ENCODE measurements around the gene BLMH.
A peak's percentile ranks its signal among the peaks of the same experiment; 100 is the strongest.

Gene BLMH

GRCh38 chr17:30291543-30292285 lies at the start of gene BLMH:
BLMH (minus strand) TSS chr17:30291944; CDS start chr17:30291819, 125 bp downstream.
- ChIA-PET POLR2A (interaction anchor here (0.6 to 2.6 kb wide), 23 partner anchors 8 to 187 kb away, joined by 3 to 29 read pairs (median 4); partner anchors contain the start of gene NSRP1), CTCF (interaction anchor here (0.6 to 1.9 kb wide), 6 partner anchors 12 to 187 kb away, joined by 3 to 9 read pairs (median 4); no protein-coding TSS in a partner anchor)
- TF ChIP-seq LEF1 (IDR thresholded peaks at IDR 0.05; ENCODE audit: borderline replicate concordance) (peak; percentile 18; the same call in 1 of the 2 replicates), FOXM1 (IDR thresholded peaks at IDR 0.05; ENCODE audit: borderline replicate concordance) (peak; percentile 79), PKNOX1 (IDR thresholded peaks at IDR 0.05) (no peak)
- DNase-seq (ENCODE audit: extremely low spot score): peak; percentile 70

GRCh38 chr17:30340801-30341356 lies 49.1 kb upstream of the BLMH start:
- DNase-seq (ENCODE audit: extremely low spot score): no peak
- CTCF ChIA-PET: interaction anchor here (0.6 to 2.7 kb wide), 9 partner anchors 7 to 236 kb away, joined by 3 to 12 read pairs (median 5); partner anchors contain the start of genes BLMH and GOSR1
- POLR2A ChIA-PET: interaction anchor here (0.7 to 2.0 kb wide), 5 partner anchors 18 to 136 kb away, joined by 3 to 9 read pairs (median 3); partner anchors contain the start of genes BLMH and GOSR1
- TF ChIP-seq LEF1 (IDR thresholded peaks at IDR 0.05; ENCODE audit: borderline replicate concordance) (no peak), FOXA1 (IDR thresholded peaks at IDR 0.05) (no peak), BHLHE40 (IDR thresholded peaks at IDR 0.05; ENCODE audit: borderline replicate concordance) (no peak), TARDBP (IDR thresholded peaks at IDR 0.05) (no peak), HDGF (IDR thresholded peaks at IDR 0.05; ENCODE audit: borderline replicate concordance) (no peak)

GRCh38 chr17:30339086-30339485 lies 47.3 kb upstream of the BLMH start:
- TF ChIP-seq ELF4 (IDR thresholded peaks at IDR 0.05) (no peak), L3MBTL2 (conservative IDR thresholded peaks at IDR 0.05) (no peak), SP1 (IDR thresholded peaks at IDR 0.05) (no peak), HDGF (IDR thresholded peaks at IDR 0.05; ENCODE audit: borderline replicate concordance) (no peak), ARNT (IDR thresholded peaks at IDR 0.05) (no peak)
- POLR2A ChIA-PET: interaction anchor here (0.5 to 1.3 kb wide), 3 partner anchors 114 to 451 kb away, joined by 3 to 4 read pairs (median 4); partner anchors contain the start of gene GOSR1
- CTCF ChIA-PET: no interaction called here
- DNase-seq (ENCODE audit: extremely low spot score): no peak

GRCh38 chr17:30337393-30337999 lies 45.8 kb upstream of the BLMH start:
- ChIA-PET POLR2A (interaction anchor here (1.4 kb wide), 1 partner anchor 46 kb away, joined by 3 read pairs; no protein-coding TSS in a partner anchor), CTCF (interaction anchor here (0.6 to 1.8 kb wide), 6 partner anchors 11 to 233 kb away, joined by 3 to 17 read pairs (median 4); no protein-coding TSS in a partner anchor)
- TF ChIP-seq SP1 (IDR thresholded peaks at IDR 0.05): no peak
- TF ChIP-seq CTBP1 (IDR thresholded peaks at IDR 0.05; ENCODE audit: borderline replicate concordance): no peak
- no peak for TF ChIP-seq SUZ12 (IDR thresholded peaks at IDR 0.05)
- no peak for TF ChIP-seq FOXK2 (IDR thresholded peaks at IDR 0.05)
- no peak for TF ChIP-seq HDGF (IDR thresholded peaks at IDR 0.05; ENCODE audit: borderline replicate concordance)
- no peak for TF ChIP-seq LEF1 (IDR thresholded peaks at IDR 0.05; ENCODE audit: borderline replicate concordance)
- TF ChIP-seq PKNOX1 (IDR thresholded peaks at IDR 0.05): no peak
- TF ChIP-seq TARDBP (IDR thresholded peaks at IDR 0.05): no peak
- no peak for TF ChIP-seq FOXA1 (IDR thresholded peaks at IDR 0.05)
- no peak for TF ChIP-seq ELF4 (IDR thresholded peaks at IDR 0.05)
- DNase-seq (ENCODE audit: extremely low spot score): no peak

- TF ChIP-seq FOXM1 (IDR thresholded peaks at IDR 0.05; ENCODE audit: borderline replicate concordance): no peak
- no peak for TF ChIP-seq PKNOX1 (IDR thresholded peaks at IDR 0.05)
- no peak for TF ChIP-seq HDGF (IDR thresholded peaks at IDR 0.05; ENCODE audit: borderline replicate concordance)
- no peak for TF ChIP-seq NFRKB (IDR thresholded peaks at IDR 0.05)
- no peak for TF ChIP-seq SP1 (IDR thresholded peaks at IDR 0.05)
- TF ChIP-seq FOXA1 (IDR thresholded peaks at IDR 0.05): no peak
- TF ChIP-seq FOXK2 (IDR thresholded peaks at IDR 0.05): no peak
- no peak for TF ChIP-seq SUZ12 (IDR thresholded peaks at IDR 0.05)
- TF ChIP-seq L3MBTL2 (conservative IDR thresholded peaks at IDR 0.05): no peak
- no peak for TF ChIP-seq LEF1 (IDR thresholded peaks at IDR 0.05; ENCODE audit: borderline replicate concordance)
- TF ChIP-seq ARNT (IDR thresholded peaks at IDR 0.05): no peak
- no peak for TF ChIP-seq CTBP1 (IDR thresholded peaks at IDR 0.05; ENCODE audit: borderline replicate concordance)
- TF ChIP-seq TARDBP (IDR thresholded peaks at IDR 0.05): no peak
- TF ChIP-seq BHLHE40 (IDR thresholded peaks at IDR 0.05; ENCODE audit: borderline replicate concordance): no peak
- peak; percentile 49 for DNase-seq (ENCODE audit: extremely low spot score)
- ChIA-PET CTCF (interaction anchor here (0.6 to 1.8 kb wide), 14 partner anchors 9 to 242 kb away, joined by 3 to 17 read pairs (median 4); partner anchors contain the start of gene BLMH), POLR2A (interaction anchor here (1.0 to 1.2 kb wide), 4 partner anchors 44 to 232 kb away, joined by 3 to 5 read pairs (median 4); partner anchors contain the start of genes BLMH and GOSR1)
Observed at GRCh38 chr17:30336369-30337171, 44.8 kb upstream of the BLMH start.
